Keratinocyte (primary cell): ENCODE measurements around the gene CCT6A.

ENCODE experiments used
- CTCF ChIP-seq, 3 experiments: IDR thresholded peaks in 1 of 3; conservative IDR thresholded peaks in 1 of 3; optimal IDR thresholded peaks in 1 of 3; 2 replicates in 2 of 3; 3 replicates in 1 of 3; pipeline versions ENCODE3 to v1.5.1; 2011; ENCODE audit warnings: low read length in 3 of 3, mild to moderate bottlenecking in 3 of 3, moderate library complexity in 2 of 3, control low read depth in 1 of 3, inconsistent platforms in 1 of 3; ENCODE audit not compliant: insufficient read depth in 2 of 3; ENCODE audit errors: extremely low read depth in 1 of 3
- EZH2 ChIP-seq: IDR thresholded peaks from one replicate; pipeline ENCODE4 v1.6.1; 2012; ENCODE audit warnings: inconsistent platforms, mild to moderate bottlenecking, low read length, moderate library complexity

- TF ChIP-seq CTCF (optimal IDR thresholded peaks at IDR 0.05 in 1 of 3, IDR thresholded peaks at IDR 0.05 in 1 of 3, conservative IDR thresholded peaks at IDR 0.05 in 1 of 3; ENCODE audit: extremely low read depth in 1 of 3, insufficient read depth in 2 of 3, low read length in 3 of 3) (no peak), EZH2 (no peak)
Measured at GRCh38 chr7:56078196-56078595, 26.6 kb downstream of the CCT6A start.
